Colonic mucosa (tissue), 4 donors: ENCODE results near the gene CCNE1. TPM values are rescaled to one million over a fixed set of nuclear protein-coding genes. Genes with fewer than 3 reads are reported as not detected.
"Not testable (repeated sequence)": the region's sequence is repeated elsewhere in the genome, so short reads cannot be mapped to it uniquely, and the experiment has no call there.

Source experiments
- DNase-seq: peaks from one replicate; pipeline ENCODE4 v3.0.0-alpha.2; 2020
- H3K27ac ChIP-seq: fragments of 200-600 bp; one replicate; pipeline ENCODE4 v1.8.0; 2021
- H3K27me3 ChIP-seq: fragments of 200-600 bp; one replicate; pipeline ENCODE4 v1.8.0; 2021
- H3K36me3 ChIP-seq: fragments of 200-600 bp; one replicate; pipeline ENCODE4 v1.8.0; 2021
- H3K4me1 ChIP-seq: fragments of 200-600 bp; one replicate; pipeline ENCODE4 v1.8.0; 2021; ENCODE audit warnings: mild to moderate bottlenecking
- H3K4me3 ChIP-seq: fragments of 200-600 bp; one replicate; pipeline ENCODE4 v1.8.0; 2021
- H3K9ac ChIP-seq, 2 donors: one replicate each; pipeline ENCODE4 v1.7.0; 2013; ENCODE audit warnings: control low read depth in 2 of 2, low read depth in 2 of 2, low read length in 2 of 2
- H3K9me3 ChIP-seq: fragments of 200-600 bp; one replicate; pipeline ENCODE4 v1.8.0; 2021
- CTCF ChIP-seq: fragments of 200-600 bp; IDR thresholded peaks from one replicate; pipeline ENCODE4 v1.8.0; 2022; ENCODE audit warnings: antibody characterized with exemption, mild to moderate bottlenecking
- intact Hi-C: fragments of 100-400 bp; cut with DNase I; formaldehyde crosslinking; loops from one replicate; pipeline ENCODE4 v1.14.1; 2022
- total RNA-seq, 2 donors: library from RNA; stranded (reverse); fragmentation: NEBNext Ultra II Directional in 1 of 2; extraction: Animal tissue kit (Norgen Biotek cat#: 25700) in 1 of 2; gene quantifications; one replicate each; pipeline ENCODE4 v1.2.1, GENCODE V29; 2021
- donor health status: healthy.
- donor health status: DM: no; HTN: no; CAD: no.
- donor health status: DM: no; HTN: no; CAD: no.

The CCNE1 gene
- total RNA-seq, 2 donors from 2014 or later = 5.1 to 10.6 TPM

GRCh38 chr19:29817316-29817715 is 5.5 kb downstream of the CCNE1 start:
- no peak overlapping the region for H3K27ac ChIP-seq
- no peaks in the 10 kb centered on the region for H3K9me3 ChIP-seq
- intact Hi-C loops = no loop called here
- H3K27me3 ChIP-seq = no peaks in the 10 kb centered on the region
- H3K9ac ChIP-seq = no peak overlapping the region
- H3K4me3 ChIP-seq = no peak overlapping the region
- no peaks in the 10 kb centered on the region for H3K36me3 ChIP-seq
- no peaks in the 10 kb centered on the region for H3K4me1 ChIP-seq
- no peak for TF ChIP-seq CTCF
- no peak for DNase-seq

GRCh38 chr19:29819300-29819699 is 7.5 kb downstream of the CCNE1 start:
- Histone ChIP-seq H3K36me3 (no peaks in the 10 kb centered on the region), H3K9ac (no peak overlapping the region), H3K4me3 (no peak overlapping the region), H3K9me3 (no peaks in the 10 kb centered on the region), H3K27ac (no peak overlapping the region), H3K4me1 (no peaks in the 10 kb centered on the region), H3K27me3 (no peaks in the 10 kb centered on the region)
- no peak for TF ChIP-seq CTCF
- intact Hi-C loops = no loop called here
- DNase-seq = no peak

- no peaks in the 10 kb centered on the region for H3K4me1 ChIP-seq
- no peak overlapping the region for H3K27ac ChIP-seq
- TF ChIP-seq CTCF = no peak
- H3K9ac ChIP-seq = no peak overlapping the region
- DNase-seq = no peak
- no peaks in the 10 kb centered on the region for H3K9me3 ChIP-seq
- H3K4me3 ChIP-seq = no peak overlapping the region
- H3K36me3 ChIP-seq = no peaks in the 10 kb centered on the region
- intact Hi-C loops = no loop called here
- no peaks in the 10 kb centered on the region for H3K27me3 ChIP-seq
Observed at GRCh38 chr19:29819986-29820385, 8.2 kb downstream of the CCNE1 start.

GRCh38 chr19:29823581-29824330 is 12.0 kb downstream of the CCNE1 start:
- intact Hi-C loops = no loop called here
- Histone ChIP-seq H3K27me3 (no peaks in the 10 kb centered on the region), H3K27ac (no peak overlapping the region), H3K9ac (no peak overlapping the region), H3K4me1 (no peaks in the 10 kb centered on the region), H3K4me3 (no peak overlapping the region), H3K9me3 (no peaks in the 10 kb centered on the region), H3K36me3 (no peaks in the 10 kb centered on the region)
- TF ChIP-seq CTCF = no peak
- DNase-seq = no peak

- H3K27ac ChIP-seq, H3K9me3 ChIP-seq, H3K36me3 ChIP-seq, intact Hi-C loops, H3K4me1 ChIP-seq, H3K27me3 ChIP-seq, H3K9ac ChIP-seq, H3K4me3 ChIP-seq, DNase-seq: not testable (repeated sequence)
Observed at GRCh38 chr19:29825263-29825662, 13.5 kb downstream of the CCNE1 start.

GRCh38 chr19:29831041-29831548 is 19.3 kb downstream of the CCNE1 start:
- TF ChIP-seq CTCF = no peak

More at GRCh38 chr19:29831041-29831548, 19.3 kb downstream of the CCNE1 start:
- DNase-seq = no peak
- H3K27me3 ChIP-seq = no peaks in the 10 kb centered on the region
- no peaks in the 10 kb centered on the region for H3K36me3 ChIP-seq
- no peaks in the 10 kb centered on the region for H3K9me3 ChIP-seq
- no peaks in the 10 kb centered on the region for H3K4me1 ChIP-seq
- H3K4me3 ChIP-seq = no peak overlapping the region
- intact Hi-C loops = no loop called here
- no peak overlapping the region for H3K9ac ChIP-seq
- H3K27ac ChIP-seq = no peak overlapping the region
